ENCODE data around the gene CCBE1.

Gene CCBE1

DNA sequence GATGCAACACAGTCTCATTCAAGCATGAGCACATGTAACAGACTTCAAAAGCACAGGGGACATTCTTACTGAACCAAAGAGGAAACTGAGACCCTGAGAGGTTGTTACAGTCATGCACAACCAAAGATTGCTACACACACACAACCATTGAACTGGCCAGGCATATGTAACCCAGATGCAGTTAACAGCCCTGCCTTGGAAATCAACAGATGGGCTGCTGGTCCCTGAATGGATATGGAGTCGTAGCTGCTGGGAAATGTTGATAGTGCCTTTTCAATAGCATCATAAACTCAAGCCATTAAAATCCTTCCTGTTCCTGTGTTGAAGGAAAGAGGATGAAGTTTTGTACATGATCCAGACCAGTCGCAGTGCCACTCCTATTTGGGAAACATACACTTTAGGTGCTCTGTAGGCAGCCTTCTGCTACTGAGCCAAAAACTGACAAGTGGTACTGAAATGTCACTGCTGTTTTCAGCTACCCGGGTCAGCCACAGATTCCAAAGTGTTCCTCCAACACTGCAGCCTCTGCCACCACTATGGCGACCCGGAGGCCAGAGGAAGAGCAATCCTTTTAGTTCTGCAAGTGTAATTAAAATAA, 143.9 kb downstream of the CCBE1 start:
- H3K27ac ChIP-seq (ENCODE audit: low read depth, low read length): no peak overlapping the region
- H3K27me3 ChIP-seq (ENCODE audit: control insufficient read depth, insufficient read depth, low read length): no peaks in the 10 kb centered on the region
- H3K4me3 ChIP-seq (ENCODE audit: low read length): no peak overlapping the region
- no peak overlapping the region for H3K9ac ChIP-seq (ENCODE audit: low read length)
- peaks cover 14% of the 10 kb centered on the region for H3K4me1 ChIP-seq (ENCODE audit: control insufficient read depth, insufficient read depth, low read length)
- no peaks in the 10 kb centered on the region for H3K36me3 ChIP-seq (ENCODE audit: control insufficient read depth, insufficient read depth, low read length)

DNA sequence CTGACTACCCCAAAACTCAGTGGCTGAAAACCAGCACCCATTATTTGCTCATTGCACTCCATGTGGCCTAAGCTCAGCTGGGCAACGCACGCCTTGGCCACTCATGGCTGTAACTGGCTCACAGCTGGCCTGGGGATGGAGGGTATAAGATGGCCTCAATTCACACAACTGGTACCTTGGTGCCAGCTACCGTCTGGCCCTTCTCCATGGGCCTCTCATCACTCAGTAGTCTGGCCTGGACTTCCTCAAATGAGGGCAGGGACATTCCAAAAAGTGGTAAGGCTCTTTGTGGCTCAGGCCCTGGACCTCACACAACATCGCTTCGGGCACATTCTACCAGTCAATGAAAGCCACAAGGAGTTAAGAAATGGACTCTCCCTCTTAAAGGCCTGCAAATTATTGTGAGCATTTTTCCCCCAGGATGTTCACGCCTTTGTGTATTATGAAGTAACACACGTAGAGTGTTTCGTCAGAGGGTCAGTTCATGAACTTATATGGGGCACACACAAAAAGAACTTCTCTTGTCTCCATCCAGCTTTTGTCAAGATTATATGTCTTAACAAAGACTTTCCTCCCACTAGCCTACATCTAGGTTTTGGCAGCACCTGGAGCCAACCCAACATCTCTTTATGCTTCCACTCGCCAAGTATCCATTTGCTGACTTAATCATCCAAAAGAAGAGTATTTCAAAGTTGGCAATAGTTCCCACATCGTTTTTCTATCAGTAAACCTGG, 145.2 kb downstream of the CCBE1 start:
- Histone ChIP-seq H3K27ac (ENCODE audit: low read depth, low read length) (no peak overlapping the region), H3K4me1 (ENCODE audit: control insufficient read depth, insufficient read depth, low read length) (peaks cover 19% of the 10 kb centered on the region), H3K9ac (ENCODE audit: low read length) (no peak overlapping the region), H3K4me3 (ENCODE audit: low read length) (no peak overlapping the region), H3K27me3 (ENCODE audit: control insufficient read depth, insufficient read depth, low read length) (no peaks in the 10 kb centered on the region), H3K36me3 (ENCODE audit: control insufficient read depth, insufficient read depth, low read length) (no peaks in the 10 kb centered on the region)

DNA sequence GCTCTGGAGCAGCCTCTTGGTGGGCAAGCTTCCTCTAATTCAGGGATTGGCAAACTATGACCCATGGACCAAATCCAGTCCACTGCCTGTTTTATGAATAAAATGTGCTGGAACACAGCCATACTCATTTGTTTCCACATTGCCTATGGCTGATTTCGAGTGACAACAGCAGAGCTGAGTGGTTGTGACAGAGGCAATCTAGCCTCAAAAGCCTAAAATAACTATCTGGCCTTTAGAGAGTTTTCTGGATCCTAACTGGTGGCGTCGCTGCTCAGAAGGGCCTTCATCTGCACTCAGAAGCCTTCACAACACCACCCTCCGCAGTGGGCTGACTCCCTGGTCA, 147.1 kb downstream of the CCBE1 start:
- Histone ChIP-seq H3K9ac (ENCODE audit: low read length) (no peak overlapping the region), H3K36me3 (ENCODE audit: control insufficient read depth, insufficient read depth, low read length) (no peaks in the 10 kb centered on the region), H3K4me1 (ENCODE audit: control insufficient read depth, insufficient read depth, low read length) (peaks cover 19% of the 10 kb centered on the region), H3K4me3 (ENCODE audit: low read length) (no peak overlapping the region), H3K27me3 (ENCODE audit: control insufficient read depth, insufficient read depth, low read length) (no peaks in the 10 kb centered on the region), H3K27ac (ENCODE audit: low read depth, low read length) (no peak overlapping the region)

DNA sequence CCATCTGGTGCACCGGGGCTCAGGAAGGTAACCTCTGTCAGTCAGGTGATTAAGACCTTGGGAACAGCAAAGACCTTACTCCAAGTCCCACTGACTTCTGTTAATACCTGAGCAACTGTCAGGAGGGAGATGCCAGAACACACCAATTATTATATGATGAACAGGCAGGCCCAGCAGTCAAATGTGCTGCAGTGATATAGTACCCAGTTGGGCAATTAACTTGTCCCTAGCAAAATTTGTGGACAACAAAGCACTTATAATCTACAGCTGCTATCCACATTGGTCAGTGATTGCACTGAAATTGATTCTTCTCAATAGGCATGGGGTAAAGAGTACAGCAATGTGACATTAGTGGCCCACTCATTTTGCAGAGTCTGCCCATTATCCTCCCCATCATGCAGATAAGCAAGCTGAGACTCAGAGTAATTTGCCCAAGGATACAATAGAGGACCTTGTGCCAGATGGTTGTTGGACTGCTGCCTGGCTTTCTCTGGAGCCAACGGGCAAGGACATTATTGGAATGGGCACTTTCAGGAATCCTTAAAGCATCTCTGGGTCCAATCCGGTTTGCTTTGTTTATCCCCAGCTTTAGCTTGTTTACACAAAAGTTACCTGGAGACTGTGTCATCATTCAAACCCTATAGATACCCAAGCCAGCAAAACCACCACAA, 147.6 kb downstream of the CCBE1 start:
- Histone ChIP-seq H3K9ac (ENCODE audit: low read length) (no peak overlapping the region), H3K27ac (ENCODE audit: low read depth, low read length) (no peak overlapping the region), H3K27me3 (ENCODE audit: control insufficient read depth, insufficient read depth, low read length) (no peaks in the 10 kb centered on the region), H3K4me1 (ENCODE audit: control insufficient read depth, insufficient read depth, low read length) (peaks cover 19% of the 10 kb centered on the region), H3K4me3 (ENCODE audit: low read length) (no peak overlapping the region), H3K36me3 (ENCODE audit: control insufficient read depth, insufficient read depth, low read length) (no peaks in the 10 kb centered on the region)

DNA sequence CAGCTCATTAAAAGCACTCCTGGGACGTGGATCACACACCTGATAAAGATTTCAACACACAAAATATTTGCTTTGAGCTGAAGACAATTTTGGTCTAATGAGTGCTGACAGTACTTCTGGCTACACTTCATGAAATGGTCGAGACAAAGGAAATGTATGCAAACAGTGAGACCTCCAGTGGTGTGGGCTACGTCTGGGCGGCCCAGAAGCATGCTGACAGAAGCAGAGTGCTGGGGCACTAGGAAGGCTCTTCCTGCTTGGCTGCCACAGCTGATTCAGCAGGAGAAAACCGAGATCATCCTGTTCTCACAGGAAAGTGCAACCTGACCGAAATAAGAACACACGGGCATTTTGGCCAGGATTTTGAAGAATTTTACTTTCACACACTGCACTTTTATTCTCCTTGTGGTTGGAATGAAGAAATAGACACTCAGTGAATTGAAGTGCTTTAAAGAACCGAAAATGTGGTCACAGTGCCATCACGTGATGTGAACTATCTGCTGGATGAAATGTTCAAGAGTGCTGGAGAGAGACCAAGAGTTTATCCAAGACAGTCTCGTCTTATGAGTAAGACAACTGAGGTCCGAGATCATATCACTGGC, 149.5 kb downstream of the CCBE1 start:
- no peak overlapping the region for H3K9ac ChIP-seq (ENCODE audit: low read length)
- H3K27ac ChIP-seq (ENCODE audit: low read depth, low read length): no peak overlapping the region
- H3K27me3 ChIP-seq (ENCODE audit: control insufficient read depth, insufficient read depth, low read length): no peaks in the 10 kb centered on the region
- peaks cover 13% of the 10 kb centered on the region for H3K4me1 ChIP-seq (ENCODE audit: control insufficient read depth, insufficient read depth, low read length)
- H3K4me3 ChIP-seq (ENCODE audit: low read length): no peak overlapping the region
- H3K36me3 ChIP-seq (ENCODE audit: control insufficient read depth, insufficient read depth, low read length): no peaks in the 10 kb centered on the region

DNA sequence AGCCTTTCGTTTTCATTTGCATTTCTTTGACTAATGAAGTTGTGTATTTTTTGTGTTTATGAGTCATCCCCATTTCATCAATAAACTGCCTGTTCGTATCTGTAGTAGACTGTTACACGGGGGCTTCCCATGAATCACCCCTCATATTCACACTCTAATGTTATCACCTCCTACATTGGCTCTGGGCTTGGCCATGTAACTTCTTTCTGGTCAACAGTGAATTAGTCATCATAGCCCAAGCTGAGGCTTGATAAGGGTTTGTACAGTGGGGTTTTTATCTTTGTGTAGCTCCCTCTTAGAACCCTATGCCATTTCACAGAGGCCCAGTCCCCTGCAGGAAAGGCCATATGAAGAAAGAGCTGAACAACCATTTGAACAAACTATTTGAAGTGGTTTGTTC, 151.0 kb downstream of the CCBE1 start:
- Histone ChIP-seq H3K9ac (ENCODE audit: low read length) (no peak overlapping the region), H3K27me3 (ENCODE audit: control insufficient read depth, insufficient read depth, low read length) (no peaks in the 10 kb centered on the region), H3K4me1 (ENCODE audit: control insufficient read depth, insufficient read depth, low read length) (peaks cover 13% of the 10 kb centered on the region), H3K36me3 (ENCODE audit: control insufficient read depth, insufficient read depth, low read length) (no peaks in the 10 kb centered on the region), H3K27ac (ENCODE audit: low read depth, low read length) (no peak overlapping the region), H3K4me3 (ENCODE audit: low read length) (no peak overlapping the region)

DNA sequence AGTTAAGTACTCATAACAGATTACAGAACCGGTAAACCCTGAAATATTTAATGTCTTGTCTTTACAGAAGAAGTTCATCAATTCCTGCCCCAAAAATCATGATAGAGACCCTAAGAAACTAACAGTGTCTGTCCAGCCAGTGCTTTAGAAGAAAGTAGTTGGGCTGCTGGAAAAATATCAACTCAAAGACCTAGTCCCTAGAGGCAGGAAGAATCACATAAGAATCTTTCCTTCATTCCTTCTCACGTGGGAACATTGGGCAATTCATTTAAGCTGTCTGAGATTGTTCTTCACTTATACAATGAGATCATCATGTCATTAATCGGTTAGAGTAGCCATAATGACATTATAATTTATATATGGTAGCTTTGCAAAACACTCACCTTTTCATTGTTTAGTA, 156.4 kb downstream of the CCBE1 start:
- Histone ChIP-seq H3K4me1 (ENCODE audit: control insufficient read depth, insufficient read depth, low read length) (no peaks in the 10 kb centered on the region), H3K27ac (ENCODE audit: low read depth, low read length) (no peak overlapping the region)

DNA sequence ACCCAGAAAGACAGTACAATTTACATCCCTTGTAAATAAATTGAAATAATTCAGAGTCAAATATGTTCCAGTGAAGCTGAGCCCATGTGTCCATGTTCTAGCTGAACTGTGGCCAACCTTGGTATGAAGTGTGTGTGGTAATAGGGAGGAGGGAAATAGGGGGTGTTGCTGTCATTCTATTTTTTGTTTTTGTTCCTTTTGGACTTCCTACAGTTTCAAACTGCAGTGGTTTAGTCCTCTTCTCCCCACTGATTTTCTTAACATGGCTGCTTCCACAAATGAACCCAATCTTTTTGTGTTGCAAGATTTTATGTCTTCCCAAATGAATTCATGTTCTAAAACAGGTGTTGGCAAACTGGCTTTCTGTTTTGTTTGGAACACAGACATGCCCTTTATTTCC, 156.9 kb downstream of the CCBE1 start:
- no peaks in the 10 kb centered on the region for H3K4me1 ChIP-seq (ENCODE audit: control insufficient read depth, insufficient read depth, low read length)
- no peak overlapping the region for H3K27ac ChIP-seq (ENCODE audit: low read depth, low read length)
- no peaks in the 10 kb centered on the region for H3K27me3 ChIP-seq (ENCODE audit: control insufficient read depth, insufficient read depth, low read length)
- no peaks in the 10 kb centered on the region for H3K36me3 ChIP-seq (ENCODE audit: control insufficient read depth, insufficient read depth, low read length)
- H3K9ac ChIP-seq (ENCODE audit: low read length): no peak overlapping the region
- H3K4me3 ChIP-seq (ENCODE audit: low read length): no peak overlapping the region

More for the DNA sequence above, 156.4 kb downstream of the CCBE1 start:
- Histone ChIP-seq H3K4me3 (ENCODE audit: low read length) (no peak overlapping the region), H3K9ac (ENCODE audit: low read length) (no peak overlapping the region), H3K36me3 (ENCODE audit: control insufficient read depth, insufficient read depth, low read length) (no peaks in the 10 kb centered on the region), H3K27me3 (ENCODE audit: control insufficient read depth, insufficient read depth, low read length) (no peaks in the 10 kb centered on the region)

DNA sequence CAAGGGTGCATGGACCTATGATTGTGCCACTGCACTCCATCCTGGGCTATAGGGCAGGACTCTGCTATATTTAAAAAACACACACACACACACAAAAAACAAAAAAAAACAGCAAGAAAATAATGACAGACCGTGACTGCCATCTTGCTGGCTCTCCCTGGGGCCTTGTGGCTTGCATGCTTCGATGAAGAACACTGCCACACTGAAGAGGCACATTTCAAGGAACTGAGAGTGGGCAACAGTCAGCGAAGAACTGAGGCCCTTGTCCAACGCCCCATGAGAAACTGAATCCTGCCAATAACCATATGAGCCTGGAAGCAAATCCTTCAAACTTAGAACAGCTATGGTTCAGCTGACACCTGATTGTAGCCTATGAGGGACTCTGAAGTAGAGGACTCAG, 158.1 kb downstream of the CCBE1 start:
- no peak overlapping the region for H3K9ac ChIP-seq (ENCODE audit: low read length)
- H3K27ac ChIP-seq (ENCODE audit: low read depth, low read length): no peak overlapping the region
- H3K36me3 ChIP-seq (ENCODE audit: control insufficient read depth, insufficient read depth, low read length): no peaks in the 10 kb centered on the region
- no peak overlapping the region for H3K4me3 ChIP-seq (ENCODE audit: low read length)
- no peaks in the 10 kb centered on the region for H3K27me3 ChIP-seq (ENCODE audit: control insufficient read depth, insufficient read depth, low read length)
- H3K4me1 ChIP-seq (ENCODE audit: control insufficient read depth, insufficient read depth, low read length): no peaks in the 10 kb centered on the region

DNA sequence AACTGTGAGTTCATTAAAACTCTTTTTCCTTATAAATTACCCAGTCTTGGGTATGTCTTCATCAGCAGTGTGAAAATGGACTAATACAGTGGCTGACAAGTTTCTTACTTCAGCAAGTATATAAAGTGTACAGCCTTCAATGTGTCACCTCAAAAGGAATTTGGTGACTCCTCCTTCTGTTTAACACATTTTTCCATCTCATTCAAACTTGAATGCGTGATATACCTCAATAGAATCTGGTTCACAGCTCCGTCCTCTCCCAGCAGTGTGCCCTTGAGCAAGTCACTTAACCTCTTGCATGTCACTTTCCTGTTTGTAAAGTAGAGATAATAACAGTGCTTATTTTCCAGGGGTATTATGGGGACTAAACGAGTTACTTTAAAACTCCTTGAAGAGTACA, 159.6 kb downstream of the CCBE1 start:
- Histone ChIP-seq H3K4me1 (ENCODE audit: control insufficient read depth, insufficient read depth, low read length) (no peaks in the 10 kb centered on the region), H3K36me3 (ENCODE audit: control insufficient read depth, insufficient read depth, low read length) (no peaks in the 10 kb centered on the region), H3K4me3 (ENCODE audit: low read length) (no peak overlapping the region), H3K27me3 (ENCODE audit: control insufficient read depth, insufficient read depth, low read length) (no peaks in the 10 kb centered on the region), H3K27ac (ENCODE audit: low read depth, low read length) (no peak overlapping the region), H3K9ac (ENCODE audit: low read length) (no peak overlapping the region)

DNA sequence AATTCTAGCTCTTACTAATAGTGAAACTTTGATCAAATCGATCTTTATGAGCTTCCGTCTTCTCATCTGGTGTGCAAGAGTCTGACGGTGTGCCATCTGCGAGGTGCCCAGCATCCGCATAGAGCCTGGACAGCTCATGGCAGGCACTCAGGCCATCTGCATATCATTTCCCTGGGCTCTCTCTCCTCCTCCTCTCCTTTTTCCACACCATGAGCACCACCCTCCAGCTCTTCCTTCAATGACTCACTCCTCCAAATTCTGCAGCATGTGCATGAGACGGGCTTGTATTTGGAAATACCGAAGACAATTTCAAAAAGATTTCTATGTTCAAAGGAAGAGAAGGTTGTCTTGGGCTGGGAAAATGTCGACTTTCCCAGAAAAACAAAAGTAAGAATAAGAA, 161.1 kb downstream of the CCBE1 start:
- no peak overlapping the region for H3K27ac ChIP-seq (ENCODE audit: low read depth, low read length)
- no peaks in the 10 kb centered on the region for H3K27me3 ChIP-seq (ENCODE audit: control insufficient read depth, insufficient read depth, low read length)
- H3K4me1 ChIP-seq (ENCODE audit: control insufficient read depth, insufficient read depth, low read length): no peaks in the 10 kb centered on the region
- no peak overlapping the region for H3K4me3 ChIP-seq (ENCODE audit: low read length)
- H3K36me3 ChIP-seq (ENCODE audit: control insufficient read depth, insufficient read depth, low read length): no peaks in the 10 kb centered on the region
- no peak overlapping the region for H3K9ac ChIP-seq (ENCODE audit: low read length)

DNA sequence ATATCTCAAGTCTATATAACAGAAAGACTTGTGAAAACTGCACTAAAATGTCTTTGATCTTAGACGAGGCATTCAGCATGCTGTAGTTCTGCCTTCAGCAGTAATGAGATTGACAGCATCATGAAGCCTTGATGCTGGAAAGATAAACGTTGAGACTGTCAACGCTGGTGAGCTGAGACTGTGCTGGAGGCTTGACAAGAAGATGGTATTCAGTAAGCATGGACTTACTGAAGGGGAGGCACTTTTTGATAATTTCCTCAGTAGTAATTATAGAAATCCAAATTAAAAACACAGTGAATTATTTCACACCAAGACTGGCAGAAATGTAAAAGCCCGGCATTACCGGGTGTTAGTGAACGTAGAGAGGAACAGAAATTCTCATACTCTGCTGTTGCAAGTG, 162.2 kb downstream of the CCBE1 start:
- Histone ChIP-seq H3K27me3 (ENCODE audit: control insufficient read depth, insufficient read depth, low read length) (no peaks in the 10 kb centered on the region), H3K4me3 (ENCODE audit: low read length) (no peak overlapping the region), H3K4me1 (ENCODE audit: control insufficient read depth, insufficient read depth, low read length) (no peaks in the 10 kb centered on the region), H3K9ac (ENCODE audit: low read length) (no peak overlapping the region), H3K36me3 (ENCODE audit: control insufficient read depth, insufficient read depth, low read length) (no peaks in the 10 kb centered on the region), H3K27ac (ENCODE audit: low read depth, low read length) (no peak overlapping the region)

Measured in rectal smooth muscle tissue (tissue), 1 donor.